Neuronal stem cell (in vitro differentiated cells): ENCODE results near the gene DNAH11.

Experiments used
- DNase-seq: peaks from one replicate; pipeline ENCODE4 v3.0.0-alpha.2; 2013; ENCODE audit warnings: low spot score
- H2AFZ ChIP-seq: one replicate; pipeline ENCODE4 v1.6.1; 2013; ENCODE audit warnings: mild to moderate bottlenecking, low read length, inconsistent platforms
- H2AK5ac ChIP-seq: 2 replicates; pipeline ENCODE4 v1.6.1; 2013; ENCODE audit warnings: low read depth, mild to moderate bottlenecking, inconsistent platforms, low read length, moderate library complexity, mixed read lengths
- H2BK120ac ChIP-seq: 2 replicates; pipeline ENCODE4 v1.6.1; 2013; ENCODE audit warnings: low read depth, mild to moderate bottlenecking, inconsistent platforms, low read length, moderate library complexity, mixed read lengths
- H2BK12ac ChIP-seq: one replicate; pipeline ENCODE4 v1.6.1; 2013; ENCODE audit warnings: low read length, inconsistent platforms
- H2BK15ac ChIP-seq: 2 replicates; pipeline ENCODE4 v1.6.1; 2013; ENCODE audit warnings: mild to moderate bottlenecking, low read length, inconsistent platforms, mixed read lengths
- H2BK5ac ChIP-seq: one replicate; pipeline ENCODE4 v1.6.1; 2013; ENCODE audit warnings: inconsistent platforms, mild to moderate bottlenecking, low read length, moderate library complexity
- H3K14ac ChIP-seq: one replicate; pipeline ENCODE4 v1.6.1; 2013; ENCODE audit warnings: low read length, inconsistent platforms
- H3K18ac ChIP-seq: 2 replicates; pipeline ENCODE4 v1.6.1; 2013; ENCODE audit warnings: low read length, inconsistent platforms
- H3K23ac ChIP-seq: 2 replicates; pipeline ENCODE4 v1.6.1; 2013; ENCODE audit warnings: low read depth, mild to moderate bottlenecking, mixed read lengths, low read length, inconsistent platforms; ENCODE audit not compliant: poor library complexity
- H3K27ac ChIP-seq: replicated peaks from 3 replicates; pipeline ENCODE4 v1.5.1; 2013; ENCODE audit warnings: low read length, inconsistent platforms
- H3K27me3 ChIP-seq, 3 experiments: 2 replicates each; pipeline ENCODE4 v1.6.1; 2013; ENCODE audit warnings: low read length in 3 of 3, mild to moderate bottlenecking in 2 of 3, inconsistent platforms in 1 of 3, low read depth in 1 of 3, mixed read lengths in 1 of 3, moderate library complexity in 1 of 3; ENCODE audit not compliant: control insufficient read depth in 3 of 3, insufficient read depth in 3 of 3
- H3K36me3 ChIP-seq, 2 donors: replicated peaks in 1 of 2; 2 replicates each; pipeline ENCODE4 v1.6.1; 2013; ENCODE audit warnings: low read length in 2 of 2; ENCODE audit not compliant: control insufficient read depth in 2 of 2, insufficient read depth in 2 of 2
- H3K4ac ChIP-seq: 2 replicates; pipeline ENCODE4 v1.6.1; 2013; ENCODE audit warnings: inconsistent platforms, mild to moderate bottlenecking, low read length, moderate library complexity
- H3K4me1 ChIP-seq, 2 donors: 1 replicate in 1 of 2; 2 replicates in 1 of 2; pipeline ENCODE4 v1.6.1; 2013; ENCODE audit warnings: low read length in 2 of 2, low read depth in 1 of 2; ENCODE audit not compliant: control insufficient read depth in 2 of 2, insufficient read depth in 1 of 2
- H3K4me2 ChIP-seq: one replicate; pipeline ENCODE4 v1.6.1; 2013; ENCODE audit warnings: mild to moderate bottlenecking, low read length, inconsistent platforms; ENCODE audit not compliant: insufficient read depth, poor library complexity, severe bottlenecking
- H3K4me3 ChIP-seq, 2 donors: 2 replicates each; pipeline ENCODE4 v1.5.1; 2013; ENCODE audit warnings: low read length in 2 of 2, mild to moderate bottlenecking in 2 of 2, inconsistent platforms in 1 of 2, moderate library complexity in 1 of 2
- H3K79me1 ChIP-seq: one replicate; pipeline ENCODE4 v1.6.1; 2013; ENCODE audit warnings: low read depth, mild to moderate bottlenecking, inconsistent platforms, low read length, moderate library complexity
- H3K9ac ChIP-seq: one replicate; pipeline ENCODE4 v1.6.1; 2013; ENCODE audit warnings: mild to moderate bottlenecking, low read depth, low read length, inconsistent platforms; ENCODE audit not compliant: poor library complexity
- H3K9me3 ChIP-seq, 2 donors: replicated peaks in 1 of 2; 2 replicates each; pipeline versions ENCODE3 to v1.6.1; 2013; ENCODE audit warnings: low read length in 2 of 2, mild to moderate bottlenecking in 2 of 2, inconsistent platforms in 1 of 2, low read depth in 1 of 2, mixed read lengths in 1 of 2, moderate library complexity in 1 of 2; ENCODE audit not compliant: control insufficient read depth in 2 of 2, insufficient read depth in 1 of 2
- H4K8ac ChIP-seq: one replicate; pipeline ENCODE4 v1.6.1; 2013; ENCODE audit warnings: low read depth, mild to moderate bottlenecking, inconsistent platforms, low read length, moderate library complexity
- H4K91ac ChIP-seq: one replicate; pipeline ENCODE4 v1.6.1; 2013; ENCODE audit warnings: low read length, low read depth, mild to moderate bottlenecking, inconsistent platforms; ENCODE audit not compliant: poor library complexity
- WGBS, 2 donors: extraction: QIAGEN DNeasy Blood & Tissue Kit; methylation state at CpG; one replicate each; pipeline ENCODE4 v1.1.7; 2013; ENCODE audit warnings: missing lambda C conversion rate in 2 of 2, mixed read lengths in 1 of 2; ENCODE audit not compliant: insufficient read length in 2 of 2, insufficient replicate concordance in 1 of 2; ENCODE audit errors: extremely low coverage in 2 of 2; 5-methylcytosine and 5-hydroxymethylcytosine counted together

Gene DNAH11

GRCh38 chr7:21608465-21608864, 65.6 kb downstream of the DNAH11 start:
- no peak overlapping the region for H3K9ac ChIP-seq
- no peak overlapping the region for H2BK120ac ChIP-seq
- DNase-seq = no peak
- H2BK12ac ChIP-seq = no peak overlapping the region
- H3K4ac ChIP-seq = no peak overlapping the region
- no peak overlapping the region for H2BK15ac ChIP-seq
- H2AK5ac ChIP-seq = no peak overlapping the region
- no peak overlapping the region for H2AFZ ChIP-seq
- no peaks in the 10 kb centered on the region for H3K9me3 ChIP-seq
- H3K4me2 ChIP-seq = no peak overlapping the region
- H3K4me3 ChIP-seq = no peak overlapping the region
- no peak overlapping the region for H3K27ac ChIP-seq
- no peak overlapping the region for H4K8ac ChIP-seq
- no peak overlapping the region for H3K14ac ChIP-seq
- H3K18ac ChIP-seq = no peak overlapping the region
- no peak overlapping the region for H2BK5ac ChIP-seq
- H3K27me3 ChIP-seq = peaks cover 0 to 5% (median 0%) of the 10 kb centered on the region in 3 experiments
- WGBS, 2 donors = no CpG with 5 or more reads among the region's 3 CpGs
- no peak overlapping the region for H3K23ac ChIP-seq
- H3K79me1 ChIP-seq = no peaks in the 10 kb centered on the region
- no peaks in the 10 kb centered on the region for H3K36me3 ChIP-seq
- H3K4me1 ChIP-seq = peaks cover 0 to 1% of the 10 kb centered on the region in 2 donors
- H4K91ac ChIP-seq = no peak overlapping the region

GRCh38 chr7:21611129-21611528, 68.3 kb downstream of the DNAH11 start:
- Histone ChIP-seq H3K27me3 (no peaks in the 10 kb centered on the region), H3K4ac (no peak overlapping the region), H3K14ac (no peak overlapping the region), H4K8ac (no peak overlapping the region), H2BK12ac (no peak overlapping the region), H2AK5ac (no peak overlapping the region), H3K4me2 (no peak overlapping the region), H2BK120ac (no peak overlapping the region), H3K27ac (no peak overlapping the region), H2AFZ (no peak overlapping the region), H3K18ac (no peak overlapping the region), H3K36me3 (no peaks in the 10 kb centered on the region), H3K4me3 (no peak overlapping the region), H2BK15ac (no peak overlapping the region), H3K9me3 (no peaks in the 10 kb centered on the region), H3K23ac (no peak overlapping the region), H3K79me1 (no peaks in the 10 kb centered on the region), H2BK5ac (no peak overlapping the region), H3K9ac (no peak overlapping the region), H4K91ac (no peak overlapping the region), H3K4me1 (no peaks in the 10 kb centered on the region)
- DNase-seq = no peak
- no CpG with 5 or more reads among the region's 4 CpGs for WGBS, 2 donors

DNA sequence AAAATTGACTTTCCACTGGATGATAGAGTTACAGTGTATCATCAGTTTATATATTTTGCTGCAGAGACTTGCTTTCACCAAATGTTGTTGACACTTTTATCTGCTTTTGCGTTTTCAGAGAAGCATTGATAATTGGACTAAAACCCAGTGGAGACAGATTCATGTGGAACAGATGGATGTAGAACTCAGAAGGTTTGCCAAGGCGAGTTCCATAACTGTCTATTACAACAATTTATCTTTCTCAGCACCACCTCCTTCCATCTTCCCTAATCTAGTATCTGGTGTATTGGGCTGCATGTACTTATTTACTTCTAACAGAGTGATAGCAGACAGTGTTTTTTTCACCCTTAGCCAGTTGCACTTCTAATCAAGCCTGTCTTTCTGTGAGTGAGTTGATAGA, 73.3 kb downstream of the DNAH11 start:
- no peak overlapping the region for H2AFZ ChIP-seq
- H3K23ac ChIP-seq = no peak overlapping the region
- no peak overlapping the region for H3K4me3 ChIP-seq
- no peak overlapping the region for H2AK5ac ChIP-seq
- no peak for DNase-seq
- H3K4me2 ChIP-seq = no peak overlapping the region
- H2BK120ac ChIP-seq = no peak overlapping the region
- no peak overlapping the region for H4K91ac ChIP-seq
- H2BK5ac ChIP-seq = no peak overlapping the region
- H3K79me1 ChIP-seq = no peaks in the 10 kb centered on the region
- WGBS, 2 donors = no CpG with 5 or more reads among the region's 2 CpGs
- no peak overlapping the region for H3K18ac ChIP-seq
- H2BK15ac ChIP-seq = no peak overlapping the region
- H3K4me1 ChIP-seq = no peaks in the 10 kb centered on the region
- H3K9me3 ChIP-seq = no peaks in the 10 kb centered on the region
- no peak overlapping the region for H3K27ac ChIP-seq
- H2BK12ac ChIP-seq = no peak overlapping the region
- H3K27me3 ChIP-seq = no peaks in the 10 kb centered on the region
- no peak overlapping the region for H3K4ac ChIP-seq
- H3K14ac ChIP-seq = no peak overlapping the region
- no peak overlapping the region for H3K9ac ChIP-seq
- no peak overlapping the region for H4K8ac ChIP-seq
- no peaks in the 10 kb centered on the region for H3K36me3 ChIP-seq

GRCh38 chr7:21616796-21617436, 74.1 kb downstream of the DNAH11 start:
- no CpG with 5 or more reads among the region's 7 CpGs for WGBS, 2 donors
- no peak overlapping the region for H4K8ac ChIP-seq
- no peak overlapping the region for H3K4me2 ChIP-seq
- H3K14ac ChIP-seq = no peak overlapping the region
- H3K27ac ChIP-seq = no peak overlapping the region
- no peak overlapping the region for H2AK5ac ChIP-seq
- H3K4me1 ChIP-seq = no peaks in the 10 kb centered on the region
- no peak overlapping the region for H2AFZ ChIP-seq
- H3K23ac ChIP-seq = no peak overlapping the region
- no peak overlapping the region for H3K4ac ChIP-seq
- no peak overlapping the region for H2BK12ac ChIP-seq
- H4K91ac ChIP-seq = no peak overlapping the region
- no peaks in the 10 kb centered on the region for H3K9me3 ChIP-seq
- no peak overlapping the region for H3K18ac ChIP-seq
- no peaks in the 10 kb centered on the region for H3K79me1 ChIP-seq
- no peak overlapping the region for H2BK120ac ChIP-seq
- no peak overlapping the region for H2BK15ac ChIP-seq
- H3K27me3 ChIP-seq = no peaks in the 10 kb centered on the region
- no peak overlapping the region for H3K4me3 ChIP-seq
- no peak overlapping the region for H2BK5ac ChIP-seq
- no peaks in the 10 kb centered on the region for H3K36me3 ChIP-seq
- DNase-seq = no peak
- no peak overlapping the region for H3K9ac ChIP-seq
